ENCODE results near the gene OR5V1. TPM values are rescaled to one million over a fixed set of nuclear protein-coding genes. Genes with fewer than 3 reads are reported as not detected.

OR5V1 gene
- total and polyA plus RNA-seq, 2 of the 4 experiments (the other 2 are of a cell fraction), result not detected

- POLR2A ChIA-PET (ENCODE audit: unreplicated experiment), result no interaction called here
Observed at GRCh38 chr6:29399525-29399924, 30.9 kb upstream of the OR5V1 start.

More at GRCh38 chr6:29399525-29399924, 30.9 kb upstream of the OR5V1 start:
- no peak overlapping the region for H4K91ac ChIP-seq (ENCODE audit: insufficient read depth, low read depth, low read length)
- H3K4me1 ChIP-seq (ENCODE audit: control insufficient read depth, insufficient read depth, low read length), result no peaks in the 10 kb centered on the region
- no peak overlapping the region for H3K23ac ChIP-seq (ENCODE audit: low read depth, low read length)
- no peak overlapping the region for H3K4ac ChIP-seq (ENCODE audit: low read depth, low read length)
- dilution Hi-C loops (cut with HindIII; ENCODE audit: low sequenced_read_pairs, unreplicated experiment), result no loop called here
- no peak overlapping the region for H2BK15ac ChIP-seq (ENCODE audit: low read depth, low read length)
- DNase-seq (no peak), ATAC-seq (ENCODE audit: low read depth) (no peak)
- no peak overlapping the region for H2BK5ac ChIP-seq (ENCODE audit: low read depth, low read length, poor library complexity, severe bottlenecking)
- H2AK5ac ChIP-seq (ENCODE audit: low read depth, low read length), result no peak overlapping the region
- TF ChIP-seq MXI1 (IDR thresholded peaks at IDR 0.05; ENCODE audit: borderline replicate concordance, low read depth, low read length), result no peak
- TF ChIP-seq, protein P1, sequence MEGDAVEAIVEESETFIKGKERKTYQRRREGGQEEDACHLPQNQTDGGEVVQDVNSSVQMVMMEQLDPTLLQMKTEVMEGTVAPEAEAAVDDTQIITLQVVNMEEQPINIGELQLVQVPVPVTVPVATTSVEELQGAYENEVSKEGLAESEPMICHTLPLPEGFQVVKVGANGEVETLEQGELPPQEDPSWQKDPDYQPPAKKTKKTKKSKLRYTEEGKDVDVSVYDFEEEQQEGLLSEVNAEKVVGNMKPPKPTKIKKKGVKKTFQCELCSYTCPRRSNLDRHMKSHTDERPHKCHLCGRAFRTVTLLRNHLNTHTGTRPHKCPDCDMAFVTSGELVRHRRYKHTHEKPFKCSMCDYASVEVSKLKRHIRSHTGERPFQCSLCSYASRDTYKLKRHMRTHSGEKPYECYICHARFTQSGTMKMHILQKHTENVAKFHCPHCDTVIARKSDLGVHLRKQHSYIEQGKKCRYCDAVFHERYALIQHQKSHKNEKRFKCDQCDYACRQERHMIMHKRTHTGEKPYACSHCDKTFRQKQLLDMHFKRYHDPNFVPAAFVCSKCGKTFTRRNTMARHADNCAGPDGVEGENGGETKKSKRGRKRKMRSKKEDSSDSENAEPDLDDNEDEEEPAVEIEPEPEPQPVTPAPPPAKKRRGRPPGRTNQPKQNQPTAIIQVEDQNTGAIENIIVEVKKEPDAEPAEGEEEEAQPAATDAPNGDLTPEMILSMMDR (conservative IDR thresholded peaks at IDR 0.05; ENCODE audit: low read depth, low read length), result no peak
- no peak for TF ChIP-seq FOS (IDR thresholded peaks at IDR 0.05; ENCODE audit: low read depth, low read length)
- no peak for TF ChIP-seq MAZ (IDR thresholded peaks at IDR 0.05; ENCODE audit: borderline replicate concordance, low read depth, low read length)
- TF ChIP-seq POLR2A (IDR thresholded peaks at IDR 0.05; ENCODE audit: low read depth, low read length), result no peak
- TF ChIP-seq, protein P2, sequence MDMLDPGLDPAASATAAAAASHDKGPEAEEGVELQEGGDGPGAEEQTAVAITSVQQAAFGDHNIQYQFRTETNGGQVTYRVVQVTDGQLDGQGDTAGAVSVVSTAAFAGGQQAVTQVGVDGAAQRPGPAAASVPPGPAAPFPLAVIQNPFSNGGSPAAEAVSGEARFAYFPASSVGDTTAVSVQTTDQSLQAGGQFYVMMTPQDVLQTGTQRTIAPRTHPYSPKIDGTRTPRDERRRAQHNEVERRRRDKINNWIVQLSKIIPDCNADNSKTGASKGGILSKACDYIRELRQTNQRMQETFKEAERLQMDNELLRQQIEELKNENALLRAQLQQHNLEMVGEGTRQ (IDR thresholded peaks at IDR 0.05; ENCODE audit: low read depth, low read length), result no peak
- no peak for TF ChIP-seq SMC3 (IDR thresholded peaks at IDR 0.05; ENCODE audit: low read depth, low read length)
- TF ChIP-seq MAFK (IDR thresholded peaks at IDR 0.05; ENCODE audit: low read depth, low read length), result no peak
- TF ChIP-seq CEBPB (IDR thresholded peaks at IDR 0.05; ENCODE audit: low read depth, low read length), result no peak
- no peak for TF ChIP-seq RFX5 (IDR thresholded peaks at IDR 0.05; ENCODE audit: low read depth, low read length)
- TF ChIP-seq BHLHE40 (IDR thresholded peaks at IDR 0.05; ENCODE audit: low read depth, low read length), result no peak
- no peak for TF ChIP-seq RCOR1 (IDR thresholded peaks at IDR 0.05; ENCODE audit: insufficient replicate concordance, low read length)
- no peak for TF ChIP-seq NFE2L2 (IDR thresholded peaks at IDR 0.05; ENCODE audit: low read depth, low read length)
- H4K8ac ChIP-seq (ENCODE audit: low read depth in 2 of 2, low read length in 2 of 2), result no peak overlapping the region
- H3K14ac ChIP-seq (replicated peaks; ENCODE audit: low read depth, low read length), result no peak overlapping the region
- no peak overlapping the region for H3K4me3 ChIP-seq (ENCODE audit: insufficient read depth, low read depth, low read length)
- no peak overlapping the region for H3K4me2 ChIP-seq (ENCODE audit: low read depth, low read length)
- no peak overlapping the region for H2BK20ac ChIP-seq (ENCODE audit: low read depth, low read length)
- CTCF ChIA-PET, result no interaction called here
- no peak overlapping the region for H4K5ac ChIP-seq (ENCODE audit: low read depth, low read length)
- H3K79me1 ChIP-seq (ENCODE audit: low read depth in 1 of 2, low read length in 2 of 2), result no peaks in the 10 kb centered on the region
- H2AK9ac ChIP-seq (replicated peaks; ENCODE audit: low read depth, low read length, poor library complexity), result no peak overlapping the region
- no TSS peak for BruUV-seq (replicated peaks)
- no peak overlapping the region for H3K9ac ChIP-seq (ENCODE audit: low read depth, low read length)
- no peaks in the 10 kb centered on the region for H3K9me1 ChIP-seq (ENCODE audit: insufficient read depth, low read length)
- H3K36me3 ChIP-seq (ENCODE audit: control insufficient read depth, insufficient read depth, low read length), result no peaks in the 10 kb centered on the region
- H3K27me3 ChIP-seq (ENCODE audit: control insufficient read depth, insufficient read depth, low read length), result no peaks in the 10 kb centered on the region
- H3K56ac ChIP-seq (ENCODE audit: extremely low read depth, insufficient read depth, low read length), result no peak overlapping the region
- intact Hi-C loops (cut with micrococcal nuclease), result no loop called here
- in situ Hi-C loops (cut with MboI; ENCODE audit: low sequenced_read_pairs), result no loop called here
- no peaks in the 10 kb centered on the region for H4K20me1 ChIP-seq (ENCODE audit: insufficient read depth, low read length)
- no peak overlapping the region for H2AFZ ChIP-seq (replicated peaks; ENCODE audit: low read length, poor library complexity)
- H2BK120ac ChIP-seq (ENCODE audit: low read depth, low read length), result no peak overlapping the region
- WGBS, 2 experiments (ENCODE audit: extremely low coverage in 2 of 2, insufficient read length in 1 of 2), result no CpG with 5 or more reads among the region's 2 CpGs
- H3K27ac ChIP-seq (ENCODE audit: insufficient read depth, low read length), result no peak overlapping the region
- H3K18ac ChIP-seq (ENCODE audit: low read depth, low read length), result no peak overlapping the region
- H3K9me3 ChIP-seq (ENCODE audit: control insufficient read depth, insufficient read depth, low read length), result 0 out of 2 replicates have a peak, but pooled peaks cover 3% of the 10 kb centered on the region
